Esophagus squamous epithelium (tissue), 4 donors: ENCODE data around the gene TBC1D2B.

Experiments
- CTCF ChIP-seq, 6 experiments: fragments of 450-650 bp in 4 of 6; fragments of 200-600 bp in 2 of 6; sonication (generic) in 2 of 6; IDR thresholded peaks; one replicate each; pipeline ENCODE4 v1.5.1; 2016 to 2019; ENCODE audit warnings: antibody characterized with exemption in 6 of 6, mild to moderate bottlenecking in 4 of 6, moderate library complexity in 4 of 6
- POLR2A ChIP-seq, 4 donors: fragments of 450-650 bp; IDR thresholded peaks; one replicate each; pipeline ENCODE4 v1.6.1; 2017; ENCODE audit warnings: antibody characterized with exemption in 4 of 4, mild to moderate bottlenecking in 4 of 4, moderate library complexity in 3 of 4

DNA sequence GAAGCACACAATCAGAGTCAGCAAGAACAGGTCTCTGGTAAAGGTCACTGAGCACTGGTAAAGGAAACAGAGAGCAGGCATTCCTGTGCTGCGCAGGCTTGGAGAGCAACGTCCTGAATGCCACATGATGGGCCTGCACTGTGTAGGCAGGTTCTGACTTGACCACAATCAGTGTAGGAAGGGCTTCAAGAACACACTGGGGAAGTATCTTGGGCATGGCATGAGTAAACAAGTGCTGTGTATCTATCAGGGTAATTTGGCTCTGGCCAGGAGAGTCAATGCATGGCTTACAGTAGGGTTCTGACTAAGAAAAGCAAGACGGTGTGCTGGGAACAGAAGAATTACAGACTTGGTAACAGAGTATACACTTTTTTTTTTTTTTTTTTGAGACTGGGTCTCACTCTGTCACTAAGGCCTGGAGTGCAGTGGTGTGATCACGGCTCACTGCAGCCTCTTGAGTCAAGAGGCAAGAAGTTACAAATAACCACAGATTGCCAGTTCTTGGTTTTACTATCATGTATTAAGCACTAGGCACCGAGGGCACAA lies 30.6 kb downstream of the TBC1D2B start:
- no peak for TF ChIP-seq POLR2A (IDR thresholded peaks at IDR 0.05)
- TF ChIP-seq CTCF (IDR thresholded peaks at IDR 0.05), result no peak
